Adrenal gland (tissue), 19 donors: Measurements from ENCODE around the gene TMEM158. TPM values are rescaled to one million over a fixed set of nuclear protein-coding genes. Genes with fewer than 3 reads are reported as not detected.

ENCODE experiments used
- DNase-seq, 7 donors: peaks; one replicate each; pipeline ENCODE4 v3.0.0-alpha.2; 2019 to 2020
- H3K27ac ChIP-seq, 5 donors: fragments of 200-600 bp; sonication (generic) in 4 of 5; 1 replicate in 3 of 5; 2 replicates in 2 of 5; pipeline versions ENCODE4 v1.5.1 to v1.8.0; 2016 to 2020; ENCODE audit warnings: mild to moderate bottlenecking in 1 of 5
- H3K27me3 ChIP-seq: fragments of 200-600 bp; 2 replicates; pipeline ENCODE4 v1.8.0; 2021
- H3K36me3 ChIP-seq, 2 donors: fragments of 200-600 bp; replicated peaks in 1 of 2; 1 replicate in 1 of 2; 2 replicates in 1 of 2; pipeline versions ENCODE4 v1.5.1 to v1.8.0; 2018 to 2022
- H3K4me1 ChIP-seq, 2 donors: fragments of 200-600 bp; replicated peaks in 1 of 2; 1 replicate in 1 of 2; 2 replicates in 1 of 2; pipeline versions ENCODE4 v1.5.1 to v1.8.0; 2018 to 2021
- H3K4me3 ChIP-seq, 4 donors: fragments of 200-600 bp; sonication (generic) in 3 of 4; one replicate each; pipeline ENCODE4 v1.5.1; 2016 to 2018
- H3K9me3 ChIP-seq, 3 donors: fragments of 200-600 bp; sonication (generic) in 1 of 3; replicated peaks in 1 of 3; 1 replicate in 2 of 3; 2 replicates in 1 of 3; pipeline versions ENCODE4 v1.5.1 to v1.8.0; 2016 to 2021
- POLR2A ChIP-seq, 2 donors: fragments of 450-650 bp; IDR thresholded peaks; one replicate each; pipeline ENCODE4 v1.6.1; 2017; ENCODE audit warnings: antibody characterized with exemption in 2 of 2, mild to moderate bottlenecking in 2 of 2, moderate library complexity in 1 of 2
- WGBS, 4 donors: extraction: QIAGEN DNeasy Blood & Tissue Kit in 2 of 4; methylation state at CpG; one replicate each; pipeline versions ENCODE4 v1.1.5 to v1.1.7; 2013 to 2017; 5-methylcytosine and 5-hydroxymethylcytosine counted together
- intact Hi-C, 2 donors: fragments of 100-400 bp; cut with DNase I; formaldehyde crosslinking; loops; one replicate each; pipeline versions ENCODE4 v1.14.1 to v1.15.0; 2022 to 2023
- long read RNA-seq, 10 donors: library from polyadenylated mRNA in 3 of 10; unstranded in 2 of 10; stranded (forward) in 1 of 10; transcript quantifications; one replicate each; pipeline ENCODE4 v2.0.0 and lab custom pipeline, GENCODE V29; 2021 to 2026
- polyA plus RNA-seq, 3 donors: library from polyadenylated mRNA; stranded (reverse); fragments of 200-250 nt in 2 of 3; fragments of 350-450 nt in 1 of 3; fragmentation: Illumina TruSeq in 1 of 3; extraction: RNeasy Lipid Tissue Mini Kit (QIAGEN cat#74804) in 1 of 3; gene quantifications; one replicate each; pipeline ENCODE4 v1.2.3, GENCODE V29; 2013 to 2014
- total RNA-seq, 9 donors: library from RNA; depleted of rRNA in 4 of 9; stranded (reverse); fragments of >200 nt in 4 of 9; fragments of 120-200 nt in 1 of 9; fragmentation: NEBNext Ultra II Directional in 1 of 9; extraction: Animal tissue kit (Norgen Biotek cat#: 25700) in 1 of 9; gene quantifications; one replicate each; pipeline versions ENCODE4 v1.1.0 to v1.2.4, GENCODE V29; 2013 to 2023
- TF ChIP-seq, protein P1 (sequence below), 6 experiments: fragments of 450-650 bp in 4 of 6; fragments of 200-600 bp in 2 of 6; sonication (generic) in 1 of 6; IDR thresholded peaks; 1 replicate in 5 of 6; 2 replicates in 1 of 6; pipeline versions ENCODE4 v1.5.1 to v1.8.0; 2016 to 2021; ENCODE audit warnings: antibody characterized with exemption in 6 of 6, mild to moderate bottlenecking in 2 of 6, moderate library complexity in 1 of 6
- donor health status: healthy with polysubstance abuse.
- donor health status: Bipolar disorder and iron deficiency.
- donor health status: DM: yes; HTN: yes; CAD: no.
- donor health status: DM: no; HTN: no; CAD: no.
- donor health status: DM: no; HTN: no; CAD: no.
- donor health status: DM: yes; HTN: yes; CAD: no.

Gene TMEM158
- total RNA-seq (10 to 100 TPM in 7 of 9 donors, 1 to 10 TPM in 2; 2.1 to 31.4 (median 15.4) TPM), polyA plus RNA-seq (10 to 100 TPM in 1 of 3 donors, 1 to 10 TPM in 2; 5.5 to 11.9 (median 8.5) TPM)
- long read RNA-seq, donor 1, transcript TMEM158-201 (1 exons, 1,813 nt), result major isoform, 11 of 11 reads
- long read RNA-seq, donor 1, partial matches to known transcripts, result 0 of 11 reads
- long read RNA-seq, donor 1, other reads (novel, unspliced or antisense), result 0 of 11 reads
- long read RNA-seq, donor 2, transcript TMEM158-201 (1 exons, 1,813 nt), result major isoform, 6 of 6 reads
- long read RNA-seq, donor 2, partial matches to known transcripts, result 0 of 6 reads
- long read RNA-seq, donor 2, other reads (novel, unspliced or antisense), result 0 of 6 reads
- long read RNA-seq, donor 3, transcript TMEM158-201 (1 exons, 1,813 nt), result major isoform, 7 of 7 reads
- long read RNA-seq, donor 3, partial matches to known transcripts, result 0 of 7 reads
- long read RNA-seq, donor 3, other reads (novel, unspliced or antisense), result 0 of 7 reads
- long read RNA-seq, donor 4, result 0 reads
- long read RNA-seq, donor 5, transcript TMEM158-201 (1 exons, 1,813 nt), result major isoform, 82 of 82 reads
- long read RNA-seq, donor 5, partial matches to known transcripts, result 0 of 82 reads
- long read RNA-seq, donor 5, other reads (novel, unspliced or antisense), result 0 of 82 reads
- long read RNA-seq, donor 6, partial matches to known transcripts, result 0 of 2 reads
- long read RNA-seq, donor 6, other reads (novel, unspliced or antisense), result 0 of 2 reads
- long read RNA-seq, donor 7, partial matches to known transcripts, result 0 of 2 reads
- long read RNA-seq, donor 7, other reads (novel, unspliced or antisense), result 0 of 2 reads
- long read RNA-seq, donor 8, transcript TMEM158-201 (1 exons, 1,813 nt), result major isoform, 17 of 17 reads
- long read RNA-seq, donor 8, partial matches to known transcripts, result 0 of 17 reads
- long read RNA-seq, donor 8, other reads (novel, unspliced or antisense), result 0 of 17 reads
- long read RNA-seq, donor 9, transcript TMEM158-201 (1 exons, 1,813 nt), result major isoform, 9 of 9 reads
- long read RNA-seq, donor 9, partial matches to known transcripts, result 0 of 9 reads
- long read RNA-seq, donor 9, other reads (novel, unspliced or antisense), result 0 of 9 reads
- long read RNA-seq, donor 10, partial matches to known transcripts, result 0 of 3 reads
- long read RNA-seq, donor 10, other reads (novel, unspliced or antisense), result 0 of 3 reads

DNA sequence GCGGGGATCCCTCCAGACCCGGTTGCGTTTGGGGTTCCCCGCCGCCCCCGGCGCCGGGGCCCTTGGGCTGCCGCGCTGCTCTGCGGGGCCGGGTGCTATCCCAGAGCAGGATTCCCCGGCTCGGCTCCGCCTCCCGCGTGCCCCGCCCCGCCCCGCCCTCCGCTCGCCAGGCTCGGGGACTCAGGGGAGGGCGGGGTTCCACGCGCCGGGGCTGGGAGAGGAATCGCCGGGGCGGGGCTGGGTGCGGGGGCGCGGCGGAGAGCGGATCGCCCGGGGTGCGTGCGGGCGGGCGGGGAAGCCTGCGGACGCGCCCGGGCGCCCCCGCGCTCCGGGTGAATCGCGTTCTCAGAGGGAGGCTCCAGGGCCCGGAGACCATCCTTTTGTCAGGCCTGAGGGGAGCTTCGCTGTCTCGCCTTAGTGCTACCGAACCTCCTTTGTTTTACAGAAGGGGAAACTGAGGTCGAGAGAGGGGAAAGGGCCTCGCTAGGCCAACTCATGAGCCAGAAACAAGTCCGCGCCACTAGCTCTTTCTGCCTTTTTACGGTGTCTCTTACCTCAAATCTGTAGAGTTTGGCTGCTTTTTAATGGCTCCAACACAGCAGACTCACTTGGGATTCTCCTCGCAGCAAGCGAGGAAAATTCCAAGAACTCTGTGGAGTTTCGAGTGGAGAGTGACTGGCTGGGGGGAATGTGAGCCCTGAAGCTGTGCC, at the start of gene TMEM158:
TSS of gene TMEM158 (minus strand) at position 82 of the 710 bp plus-strand sequence. CDS start 260 bp downstream, outside the sequence.
- H3K27ac ChIP-seq, result peak within 1 kb of the TSS in 1 of 5 donors; percentile 71
- TF ChIP-seq, protein P1, sequence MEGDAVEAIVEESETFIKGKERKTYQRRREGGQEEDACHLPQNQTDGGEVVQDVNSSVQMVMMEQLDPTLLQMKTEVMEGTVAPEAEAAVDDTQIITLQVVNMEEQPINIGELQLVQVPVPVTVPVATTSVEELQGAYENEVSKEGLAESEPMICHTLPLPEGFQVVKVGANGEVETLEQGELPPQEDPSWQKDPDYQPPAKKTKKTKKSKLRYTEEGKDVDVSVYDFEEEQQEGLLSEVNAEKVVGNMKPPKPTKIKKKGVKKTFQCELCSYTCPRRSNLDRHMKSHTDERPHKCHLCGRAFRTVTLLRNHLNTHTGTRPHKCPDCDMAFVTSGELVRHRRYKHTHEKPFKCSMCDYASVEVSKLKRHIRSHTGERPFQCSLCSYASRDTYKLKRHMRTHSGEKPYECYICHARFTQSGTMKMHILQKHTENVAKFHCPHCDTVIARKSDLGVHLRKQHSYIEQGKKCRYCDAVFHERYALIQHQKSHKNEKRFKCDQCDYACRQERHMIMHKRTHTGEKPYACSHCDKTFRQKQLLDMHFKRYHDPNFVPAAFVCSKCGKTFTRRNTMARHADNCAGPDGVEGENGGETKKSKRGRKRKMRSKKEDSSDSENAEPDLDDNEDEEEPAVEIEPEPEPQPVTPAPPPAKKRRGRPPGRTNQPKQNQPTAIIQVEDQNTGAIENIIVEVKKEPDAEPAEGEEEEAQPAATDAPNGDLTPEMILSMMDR (IDR thresholded peaks at IDR 0.05), result no peak
- TF ChIP-seq POLR2A (IDR thresholded peaks at IDR 0.05), result peak in 1 of 2 donors; percentile 58
- no peaks in the 10 kb centered on the region for H3K9me3 ChIP-seq
- no peaks in the 10 kb centered on the region for H3K36me3 ChIP-seq
- DNase-seq, result peak; percentile 81 to 90 (median 85)
- WGBS, 4 donors, result 3 to 11% (median 4%) methylated on average over 12 to 63 of the region's 63 CpGs
- H3K4me1 ChIP-seq, result peaks cover 0 to 10% of the 10 kb centered on the region in 2 donors
- intact Hi-C loops, result loop anchor here in 1 of 2 donors (2.0 to 10.0 kb wide), 2 partner anchors 270 to 428 kb away; no protein-coding TSS in a partner anchor
- H3K4me3 ChIP-seq, result peak within 1 kb of the TSS in 2 of 4 donors; percentile 32 to 95
- H3K27me3 ChIP-seq, result no peaks in the 10 kb centered on the region

DNA sequence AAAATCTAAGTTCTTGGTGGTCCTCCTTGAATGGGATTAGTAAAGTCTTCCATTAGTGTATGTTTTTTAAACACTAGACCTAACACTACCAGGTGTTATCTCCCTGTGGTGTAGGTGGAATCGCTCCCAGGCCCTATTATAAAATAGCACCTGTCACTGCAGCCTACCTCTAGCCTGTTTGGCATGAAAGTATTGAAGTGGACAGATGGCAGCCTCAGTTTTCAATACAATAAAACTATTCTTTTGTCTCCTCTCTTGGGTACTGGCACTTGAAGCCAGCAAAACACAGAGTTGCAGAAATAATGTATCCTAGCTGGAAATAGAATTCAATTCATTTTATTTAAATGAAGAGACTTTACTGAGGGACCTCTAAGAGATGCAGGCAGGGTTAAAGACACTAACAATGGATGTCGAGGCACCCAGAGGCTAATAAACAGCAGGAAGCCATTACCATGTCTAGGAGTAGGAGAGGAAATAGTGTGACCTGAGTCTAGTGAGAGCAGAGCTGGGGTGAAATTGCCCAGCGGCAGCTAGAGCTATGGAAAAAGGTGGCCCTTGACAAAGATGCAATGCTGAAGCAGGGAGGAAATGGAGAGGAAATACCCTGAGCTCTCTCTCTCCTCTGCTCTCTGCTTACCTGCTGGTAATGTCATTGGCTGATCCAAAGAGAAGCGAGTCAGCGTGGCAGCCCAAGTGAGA, 49.1 kb upstream of the TMEM158 start:
- H3K9me3 ChIP-seq, result peaks cover 0 to 12% (median 7%) of the 10 kb centered on the region in 3 donors
- no peaks in the 10 kb centered on the region for H3K4me1 ChIP-seq
- intact Hi-C loops, result no loop called here
- no peaks in the 10 kb centered on the region for H3K36me3 ChIP-seq
- no peak for TF ChIP-seq POLR2A (IDR thresholded peaks at IDR 0.05)
- TF ChIP-seq, protein P1 (IDR thresholded peaks at IDR 0.05), result no peak
- DNase-seq, result no peak
- 43 to 48% (median 46%) methylated on average over 5 of the region's 5 CpGs for WGBS, 4 donors
- no peaks in the 10 kb centered on the region for H3K27me3 ChIP-seq
- H3K4me3 ChIP-seq, result no peak overlapping the region
- no peak overlapping the region for H3K27ac ChIP-seq

DNA sequence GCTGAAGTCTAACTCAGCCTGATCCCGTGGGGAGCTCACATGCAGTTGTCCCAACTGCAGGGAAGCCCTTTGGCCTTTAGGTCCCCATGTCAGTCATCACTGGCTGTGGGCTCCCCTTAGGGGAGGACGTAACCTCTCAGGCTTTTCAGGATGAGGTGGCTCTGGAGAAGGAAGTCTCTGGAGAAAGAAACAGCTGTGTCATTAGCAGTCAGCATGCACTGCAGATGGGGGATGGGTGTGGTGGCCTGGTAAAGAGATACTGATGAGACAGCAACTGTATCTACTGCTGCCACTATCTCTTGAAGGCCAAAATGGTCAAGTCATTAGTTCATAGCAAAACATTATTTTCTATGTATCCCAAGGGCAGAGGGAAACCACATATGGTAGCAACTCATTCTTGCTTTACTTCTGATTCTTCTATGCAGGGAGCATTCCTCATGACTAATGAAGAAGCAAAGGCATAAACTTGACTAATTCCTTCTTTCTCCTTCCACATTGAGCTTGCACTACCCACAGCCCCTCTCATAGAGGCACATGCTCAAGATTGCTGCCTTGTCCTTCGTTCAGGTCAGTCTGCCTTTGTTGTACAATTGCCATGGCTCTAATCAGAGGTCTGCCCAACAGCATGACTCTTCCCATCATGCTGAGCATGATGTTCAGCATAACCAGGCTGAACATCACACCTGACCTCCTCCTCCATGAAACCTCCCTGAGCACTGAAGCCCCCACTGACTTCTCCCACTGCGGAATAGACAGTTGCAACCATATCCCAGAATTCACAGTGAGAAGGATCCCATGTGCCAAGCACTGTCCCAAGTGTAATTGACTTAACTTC, 47.8 kb upstream of the TMEM158 start:
- peaks cover 0 to 12% (median 7%) of the 10 kb centered on the region in 3 donors for H3K9me3 ChIP-seq
- DNase-seq, result peak in 1 of 7 donors; percentile 5
- H3K4me3 ChIP-seq, result no peak overlapping the region
- 71 to 76% (median 75%) methylated on average over 4 of the region's 4 CpGs for WGBS, 4 donors
- H3K36me3 ChIP-seq, result no peaks in the 10 kb centered on the region
- no peaks in the 10 kb centered on the region for H3K27me3 ChIP-seq
- H3K4me1 ChIP-seq, result no peaks in the 10 kb centered on the region
- intact Hi-C loops, result no loop called here
- no peak overlapping the region for H3K27ac ChIP-seq
- TF ChIP-seq POLR2A (IDR thresholded peaks at IDR 0.05), result no peak
- TF ChIP-seq, protein P1 (IDR thresholded peaks at IDR 0.05), result no peak
